ENCODE results near the gene SGO2. TPM values are rescaled to one million over a fixed set of nuclear protein-coding genes. Genes with fewer than 3 reads are reported as not detected.

Gene SGO2
- total RNA-seq, 1 experiment from 2014 or later: 20.1 TPM

DNA sequence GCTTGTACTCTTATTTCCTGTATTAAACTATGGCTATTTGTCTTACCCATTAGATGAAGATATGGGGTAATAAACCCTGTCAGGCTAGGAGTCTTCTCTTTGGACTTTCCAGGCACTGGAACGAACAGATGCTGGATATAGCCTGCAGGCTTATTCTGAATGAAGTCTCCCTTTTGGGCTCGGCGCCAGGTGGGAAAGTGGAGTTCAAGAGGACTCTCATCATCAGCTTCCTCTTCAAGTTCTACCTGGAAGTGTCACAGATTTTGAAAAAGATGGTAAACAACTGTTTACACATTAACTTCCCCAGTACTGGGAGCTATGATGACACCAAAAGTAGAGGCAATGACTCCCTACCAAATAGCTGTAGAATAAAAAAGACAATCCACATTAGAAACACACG, 87.7 kb downstream of the SGO2 start:
- no peak for DNase-seq
- Histone ChIP-seq H3K36me3 (ENCODE audit: control insufficient read depth, insufficient read depth, low read length) (no peaks in the 10 kb centered on the region), H3K4me3 (ENCODE audit: low read depth, low read length) (no peak overlapping the region), H3K27me3 (replicated peaks; ENCODE audit: control insufficient read depth, insufficient read depth, low read length) (no peaks in the 10 kb centered on the region), H3K9me3 (no peaks in the 10 kb centered on the region), H3K4me1 (no peaks in the 10 kb centered on the region)
- no TSS peak for BruUV-seq (replicated peaks)
- Mint-ChIP-seq H3K4me1 (ENCODE audit: low read depth, unreplicated experiment) (no peaks in the 10 kb centered on the region), H3K36me3 (ENCODE audit: insufficient read depth, unreplicated experiment) (no peaks in the 10 kb centered on the region), H3K27ac (ENCODE audit: unreplicated experiment) (no peak overlapping the region), H3K9me3 (ENCODE audit: unreplicated experiment) (no peaks in the 10 kb centered on the region), H3K4me3 (ENCODE audit: unreplicated experiment) (no peak overlapping the region), H3K27me3 (ENCODE audit: insufficient read depth, unreplicated experiment) (no peaks in the 10 kb centered on the region)
- TF ChIP-seq, protein P1, sequence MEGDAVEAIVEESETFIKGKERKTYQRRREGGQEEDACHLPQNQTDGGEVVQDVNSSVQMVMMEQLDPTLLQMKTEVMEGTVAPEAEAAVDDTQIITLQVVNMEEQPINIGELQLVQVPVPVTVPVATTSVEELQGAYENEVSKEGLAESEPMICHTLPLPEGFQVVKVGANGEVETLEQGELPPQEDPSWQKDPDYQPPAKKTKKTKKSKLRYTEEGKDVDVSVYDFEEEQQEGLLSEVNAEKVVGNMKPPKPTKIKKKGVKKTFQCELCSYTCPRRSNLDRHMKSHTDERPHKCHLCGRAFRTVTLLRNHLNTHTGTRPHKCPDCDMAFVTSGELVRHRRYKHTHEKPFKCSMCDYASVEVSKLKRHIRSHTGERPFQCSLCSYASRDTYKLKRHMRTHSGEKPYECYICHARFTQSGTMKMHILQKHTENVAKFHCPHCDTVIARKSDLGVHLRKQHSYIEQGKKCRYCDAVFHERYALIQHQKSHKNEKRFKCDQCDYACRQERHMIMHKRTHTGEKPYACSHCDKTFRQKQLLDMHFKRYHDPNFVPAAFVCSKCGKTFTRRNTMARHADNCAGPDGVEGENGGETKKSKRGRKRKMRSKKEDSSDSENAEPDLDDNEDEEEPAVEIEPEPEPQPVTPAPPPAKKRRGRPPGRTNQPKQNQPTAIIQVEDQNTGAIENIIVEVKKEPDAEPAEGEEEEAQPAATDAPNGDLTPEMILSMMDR (IDR thresholded peaks at IDR 0.05; ENCODE audit: insufficient read depth in 1 of 2, low read depth in 1 of 2, low read length in 1 of 2, severe bottlenecking in 1 of 2, unreplicated experiment in 1 of 2): no peak
- CTCF ChIA-PET: no interaction called here
- POLR2A ChIA-PET: no interaction called here
- intact Hi-C loops (cut with micrococcal nuclease; ENCODE audit: unreplicated experiment): no loop called here

DNA sequence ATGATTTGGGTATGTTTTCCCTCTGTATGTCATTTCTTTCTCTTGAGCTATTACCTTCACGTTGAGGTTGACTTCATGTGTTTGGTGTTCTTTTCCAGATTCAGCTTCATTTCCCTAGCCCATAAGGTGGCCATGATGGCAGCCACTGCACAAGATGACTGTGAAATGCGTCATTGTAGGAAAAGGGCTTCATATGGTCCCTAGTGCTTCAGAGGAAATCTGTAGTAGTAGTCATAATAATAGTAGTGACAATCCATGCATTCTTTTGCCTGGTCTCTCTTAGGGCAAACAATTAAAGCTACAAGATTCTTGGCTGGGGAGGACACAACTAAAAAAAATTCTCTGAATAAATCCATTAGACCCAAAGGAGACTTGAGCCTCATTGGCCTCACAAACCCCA, 88.2 kb downstream of the SGO2 start:
- no peak for DNase-seq
- peaks cover 2% of the 10 kb centered on the region for H3K4me1 Mint-ChIP-seq (ENCODE audit: low read depth, unreplicated experiment)
- H3K27ac Mint-ChIP-seq (ENCODE audit: unreplicated experiment): no peak overlapping the region
- Histone ChIP-seq H3K4me1 (no peaks in the 10 kb centered on the region), H3K4me3 (ENCODE audit: low read depth, low read length) (no peak overlapping the region), H3K36me3 (ENCODE audit: control insufficient read depth, insufficient read depth, low read length) (no peaks in the 10 kb centered on the region), H3K27me3 (replicated peaks; ENCODE audit: control insufficient read depth, insufficient read depth, low read length) (no peaks in the 10 kb centered on the region), H3K9me3 (no peaks in the 10 kb centered on the region)
- no TSS peak for BruUV-seq (replicated peaks)
- H3K4me3 Mint-ChIP-seq (ENCODE audit: unreplicated experiment): no peak overlapping the region
- TF ChIP-seq, protein P1 (IDR thresholded peaks at IDR 0.05; ENCODE audit: insufficient read depth in 1 of 2, low read depth in 1 of 2, low read length in 1 of 2, severe bottlenecking in 1 of 2, unreplicated experiment in 1 of 2): no peak
- intact Hi-C loops (cut with micrococcal nuclease; ENCODE audit: unreplicated experiment): no loop called here
- H3K27me3 Mint-ChIP-seq (ENCODE audit: insufficient read depth, unreplicated experiment): no peaks in the 10 kb centered on the region
- no peaks in the 10 kb centered on the region for H3K9me3 Mint-ChIP-seq (ENCODE audit: unreplicated experiment)
- POLR2A ChIA-PET: no interaction called here
- H3K36me3 Mint-ChIP-seq (ENCODE audit: insufficient read depth, unreplicated experiment): no peaks in the 10 kb centered on the region
- CTCF ChIA-PET: no interaction called here

DNA sequence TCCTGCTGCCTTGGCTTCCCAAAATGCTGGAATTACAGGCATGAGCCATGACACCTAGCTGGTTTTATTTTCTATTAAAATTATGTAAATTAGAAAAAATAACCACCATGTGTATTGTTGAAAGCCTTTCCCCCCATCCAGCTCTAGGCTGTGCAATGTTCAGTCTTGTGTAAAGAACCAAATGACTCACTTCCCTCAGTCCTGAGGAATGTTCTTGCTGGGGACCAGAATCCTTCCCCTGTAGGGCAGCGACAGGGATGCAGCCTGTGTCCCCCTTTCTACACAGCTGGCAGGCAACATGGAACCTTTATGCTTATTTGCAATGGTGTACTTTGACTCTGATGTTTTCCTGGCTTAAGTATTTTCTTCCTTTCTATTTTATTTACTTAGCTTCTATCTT, 89.2 kb downstream of the SGO2 start:
- Histone ChIP-seq H3K9me3 (no peaks in the 10 kb centered on the region), H3K4me3 (ENCODE audit: low read depth, low read length) (no peak overlapping the region), H3K4me1 (no peaks in the 10 kb centered on the region), H3K27me3 (replicated peaks; ENCODE audit: control insufficient read depth, insufficient read depth, low read length) (no peaks in the 10 kb centered on the region), H3K36me3 (ENCODE audit: control insufficient read depth, insufficient read depth, low read length) (no peaks in the 10 kb centered on the region)
- intact Hi-C loops (cut with micrococcal nuclease; ENCODE audit: unreplicated experiment): no loop called here
- no peak overlapping the region for H3K27ac Mint-ChIP-seq (ENCODE audit: unreplicated experiment)
- no peak overlapping the region for H3K4me3 Mint-ChIP-seq (ENCODE audit: unreplicated experiment)
- TF ChIP-seq, protein P1 (IDR thresholded peaks at IDR 0.05; ENCODE audit: insufficient read depth in 1 of 2, low read depth in 1 of 2, low read length in 1 of 2, severe bottlenecking in 1 of 2, unreplicated experiment in 1 of 2): peak in 1 of 2 experiments; percentile 21
- peak in 1 of 2 experiments; percentile 10 for DNase-seq
- ChIA-PET POLR2A (no interaction called here), CTCF (no interaction called here)
- H3K4me1 Mint-ChIP-seq (ENCODE audit: low read depth, unreplicated experiment): peaks cover 7% of the 10 kb centered on the region
- no peaks in the 10 kb centered on the region for H3K36me3 Mint-ChIP-seq (ENCODE audit: insufficient read depth, unreplicated experiment)
- no TSS peak for BruUV-seq (replicated peaks)
- H3K27me3 Mint-ChIP-seq (ENCODE audit: insufficient read depth, unreplicated experiment): no peaks in the 10 kb centered on the region
- no peaks in the 10 kb centered on the region for H3K9me3 Mint-ChIP-seq (ENCODE audit: unreplicated experiment)
